Measurements from ENCODE around the gene TRIM33. TPM values are rescaled to one million over a fixed set of nuclear protein-coding genes. Genes with fewer than 3 reads are reported as not detected.
"Not testable (repeated sequence)": the region's sequence is repeated elsewhere in the genome, so short reads cannot be mapped to it uniquely, and the experiment has no call there.

TRIM33 gene
- total and polyA plus RNA-seq, 3 donors from 2014 or later: 63.7 to 88.7 (median 67.9) TPM

DNA sequence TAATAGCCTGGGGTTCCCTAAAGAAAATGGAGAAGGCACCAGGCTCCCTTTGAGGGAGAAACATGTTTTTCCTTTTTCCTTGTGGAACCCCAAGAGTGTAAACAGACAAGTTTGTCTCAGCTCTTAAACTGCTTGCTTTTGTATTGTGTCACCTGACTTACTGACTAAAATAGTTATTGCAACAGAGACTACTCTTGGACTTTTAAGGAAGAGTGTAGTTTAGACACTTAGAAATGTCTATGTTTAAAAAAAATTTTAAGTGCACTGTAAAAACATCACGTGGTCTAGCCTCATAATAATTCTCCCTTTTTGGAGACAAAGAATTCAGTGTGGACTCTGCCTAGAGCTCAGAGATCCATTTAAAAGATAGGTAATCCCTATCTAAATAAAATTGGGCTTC is 141.1 kb downstream of the TRIM33 start:
- Histone ChIP-seq H3K4me1 (no peaks in the 10 kb centered on the region), H3K9me3 (no peaks in the 10 kb centered on the region), H3K27ac (no peak overlapping the region), H3K36me3 (ENCODE audit: low read depth, missing control alignments) (no peaks in the 10 kb centered on the region), H3K4me3 (no peak overlapping the region), H3K27me3 (no peaks in the 10 kb centered on the region)
- intact Hi-C loops (cut with DNase I; ENCODE audit: low total_unique reads): no loop called here
- whole genome bisulfite sequencing, 2 donors: 50 to 51% methylated on average over 1 of the region's 1 CpG
- DNase-seq: no peak
- no peak for TF ChIP-seq POLR2A (IDR thresholded peaks at IDR 0.05)
- TF ChIP-seq, protein P1, sequence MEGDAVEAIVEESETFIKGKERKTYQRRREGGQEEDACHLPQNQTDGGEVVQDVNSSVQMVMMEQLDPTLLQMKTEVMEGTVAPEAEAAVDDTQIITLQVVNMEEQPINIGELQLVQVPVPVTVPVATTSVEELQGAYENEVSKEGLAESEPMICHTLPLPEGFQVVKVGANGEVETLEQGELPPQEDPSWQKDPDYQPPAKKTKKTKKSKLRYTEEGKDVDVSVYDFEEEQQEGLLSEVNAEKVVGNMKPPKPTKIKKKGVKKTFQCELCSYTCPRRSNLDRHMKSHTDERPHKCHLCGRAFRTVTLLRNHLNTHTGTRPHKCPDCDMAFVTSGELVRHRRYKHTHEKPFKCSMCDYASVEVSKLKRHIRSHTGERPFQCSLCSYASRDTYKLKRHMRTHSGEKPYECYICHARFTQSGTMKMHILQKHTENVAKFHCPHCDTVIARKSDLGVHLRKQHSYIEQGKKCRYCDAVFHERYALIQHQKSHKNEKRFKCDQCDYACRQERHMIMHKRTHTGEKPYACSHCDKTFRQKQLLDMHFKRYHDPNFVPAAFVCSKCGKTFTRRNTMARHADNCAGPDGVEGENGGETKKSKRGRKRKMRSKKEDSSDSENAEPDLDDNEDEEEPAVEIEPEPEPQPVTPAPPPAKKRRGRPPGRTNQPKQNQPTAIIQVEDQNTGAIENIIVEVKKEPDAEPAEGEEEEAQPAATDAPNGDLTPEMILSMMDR (IDR thresholded peaks at IDR 0.05): no peak

DNA sequence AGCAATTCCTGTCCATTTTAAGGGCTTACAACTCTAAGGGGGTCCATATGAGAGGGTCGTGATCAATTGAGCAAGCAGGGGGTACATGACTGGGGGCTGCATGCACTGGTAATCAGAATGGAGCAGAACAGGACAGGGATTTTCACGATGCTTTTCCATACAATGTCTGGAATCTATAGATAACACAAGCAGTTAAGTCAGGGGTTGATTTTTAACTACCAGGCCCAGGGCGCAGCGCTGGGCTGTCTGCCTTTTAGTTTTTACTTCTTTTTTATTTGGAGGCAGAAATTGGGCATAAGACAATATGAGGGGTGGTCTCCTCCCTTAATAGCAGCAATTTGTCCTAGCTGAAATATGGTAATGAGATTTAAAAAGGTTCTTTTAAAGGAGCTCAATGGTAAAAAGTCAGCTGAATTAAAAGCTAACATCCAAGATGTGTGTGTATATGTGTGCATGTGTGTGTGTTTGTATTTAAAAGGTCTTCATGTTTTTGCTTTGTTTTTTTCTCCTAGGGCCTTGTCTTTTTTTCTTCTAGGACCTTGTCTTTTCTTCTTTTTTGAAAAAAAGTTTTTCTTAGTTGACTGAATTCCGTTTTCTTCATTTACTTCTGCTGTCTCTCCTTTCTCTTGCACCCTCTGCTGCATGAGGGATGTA is 141.6 kb downstream of the TRIM33 start:
- intact Hi-C loops (cut with DNase I; ENCODE audit: low total_unique reads); H3K4me1 ChIP-seq; DNase-seq; H3K27ac ChIP-seq; H3K36me3 ChIP-seq (ENCODE audit: low read depth, missing control alignments); H3K4me3 ChIP-seq; H3K27me3 ChIP-seq; H3K9me3 ChIP-seq: not testable (repeated sequence)
- whole genome bisulfite sequencing, 2 donors: 76 to 90% methylated on average over 5 of the region's 5 CpGs

DNA sequence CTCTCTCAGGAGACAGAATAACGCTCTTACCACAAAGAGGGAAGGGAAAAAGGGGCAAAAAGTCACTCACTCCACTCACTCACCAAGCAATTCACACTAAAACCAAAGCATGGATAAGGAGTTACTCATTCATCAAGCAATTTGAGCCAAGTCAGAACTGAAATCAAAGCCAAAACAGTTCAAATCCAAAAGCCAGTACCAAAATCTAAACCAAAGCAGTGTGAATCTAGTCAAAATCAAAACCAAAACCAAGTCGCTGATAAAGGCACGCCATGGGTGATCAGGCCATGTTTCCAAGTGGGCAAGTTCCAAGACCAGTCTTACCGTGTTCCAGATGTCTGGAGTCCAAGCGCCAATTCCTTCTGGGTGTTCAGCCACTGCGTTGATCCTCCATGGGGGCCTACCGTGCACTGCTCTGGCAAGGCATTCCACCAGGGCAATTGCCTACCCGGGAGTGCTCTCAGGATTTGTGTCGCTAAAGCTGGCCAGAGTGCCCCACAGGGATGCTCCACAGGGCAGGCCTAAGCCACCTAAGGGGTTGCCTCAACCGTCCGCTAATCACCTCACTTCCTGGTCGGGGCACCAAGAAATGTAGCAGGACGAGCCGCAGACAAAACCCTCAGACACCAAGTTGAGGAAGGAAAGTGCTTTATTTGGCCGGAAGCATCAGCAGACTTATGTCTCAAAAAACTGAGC is 142.3 kb downstream of the TRIM33 start:
- 90 to 92% methylated on average over 7 to 15 of the region's 15 CpGs for WGBS, 2 donors
- TF ChIP-seq, protein P1 (IDR thresholded peaks at IDR 0.05): no peak
- TF ChIP-seq POLR2A (IDR thresholded peaks at IDR 0.05): no peak
- Histone ChIP-seq H3K27me3 (no peaks in the 10 kb centered on the region), H3K4me1 (no peaks in the 10 kb centered on the region), H3K27ac (no peak overlapping the region), H3K4me3 (no peak overlapping the region), H3K9me3 (no peaks in the 10 kb centered on the region), H3K36me3 (ENCODE audit: low read depth, missing control alignments) (no peaks in the 10 kb centered on the region)
- intact Hi-C loops (cut with DNase I; ENCODE audit: low total_unique reads): no loop called here
- no peak for DNase-seq

- 73 to 94% methylated on average over 2 of the region's 2 CpGs for WGBS, 2 donors
Measured at GRCh38 chr1:114367810-114368209, 143.2 kb downstream of the TRIM33 start.

DNA sequence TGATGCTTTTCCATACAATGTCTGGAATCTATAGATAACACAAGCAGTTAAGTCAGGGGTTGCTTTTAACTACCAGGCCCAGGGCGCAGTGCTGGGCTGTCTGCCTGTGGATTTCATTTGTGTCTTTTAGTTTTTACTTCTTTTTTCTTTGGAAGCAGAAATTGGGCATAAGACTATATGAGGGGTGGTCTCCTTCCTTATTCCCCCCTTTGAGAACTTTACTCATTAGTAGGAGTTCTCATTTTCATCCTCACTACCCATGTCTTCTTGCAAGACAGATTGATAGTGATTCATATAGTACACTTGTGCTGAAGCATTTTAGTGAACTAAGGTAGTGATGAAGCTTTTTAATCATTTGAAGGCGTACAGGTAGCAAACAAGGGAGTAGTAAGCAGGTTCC is 147.8 kb downstream of the TRIM33 start:
- H3K4me3 ChIP-seq; H3K27ac ChIP-seq; H3K9me3 ChIP-seq; intact Hi-C loops (cut with DNase I; ENCODE audit: low total_unique reads); H3K4me1 ChIP-seq; H3K27me3 ChIP-seq; DNase-seq; H3K36me3 ChIP-seq (ENCODE audit: low read depth, missing control alignments): not testable (repeated sequence)
- 87 to 96% methylated on average over 2 of the region's 2 CpGs for WGBS, 2 donors

More at GRCh38 chr1:114367810-114368209, 143.2 kb downstream of the TRIM33 start:
- Histone ChIP-seq H3K27ac (no peak overlapping the region), H3K4me3 (no peak overlapping the region), H3K27me3 (no peaks in the 10 kb centered on the region), H3K36me3 (ENCODE audit: low read depth, missing control alignments) (no peaks in the 10 kb centered on the region), H3K4me1 (no peaks in the 10 kb centered on the region), H3K9me3 (no peaks in the 10 kb centered on the region)
- intact Hi-C loops (cut with DNase I; ENCODE audit: low total_unique reads): no loop called here
- no peak for TF ChIP-seq POLR2A (IDR thresholded peaks at IDR 0.05)
- TF ChIP-seq, protein P1 (IDR thresholded peaks at IDR 0.05): no peak
- no peak for DNase-seq
